ENCODE results near the gene FHIP1B. TPM values are rescaled to one million over a fixed set of nuclear protein-coding genes. Genes with fewer than 3 reads are reported as not detected.

Gene FHIP1B
- total RNA-seq, 4 donors from 2014 or later: 47.0 to 97.9 (median 60.2) TPM

GRCh38 chr11:6245536-6245935 is 11.1 kb upstream of the FHIP1B start:
- intact Hi-C loops (cut with DNase I; ENCODE audit: low total_unique reads): no loop called here
- TF ChIP-seq POLR2A (IDR thresholded peaks at IDR 0.05) (no peak), CTCF (IDR thresholded peaks at IDR 0.05) (no peak)
- 63 to 70% methylated on average over 2 of the region's 2 CpGs for WGBS, 2 donors
- DNase-seq (ENCODE audit: low spot score in 2 of 2): no peak
- H3K4me3 ChIP-seq (ENCODE audit: low read depth, poor library complexity, severe bottlenecking): no peak overlapping the region

GRCh38 chr11:6241316-6241715 is 6.9 kb upstream of the FHIP1B start:
- TF ChIP-seq CTCF (IDR thresholded peaks at IDR 0.05) (no peak), POLR2A (IDR thresholded peaks at IDR 0.05) (no peak)
- H3K4me3 ChIP-seq (ENCODE audit: low read depth, poor library complexity, severe bottlenecking): no peak overlapping the region
- intact Hi-C loops (cut with DNase I; ENCODE audit: low total_unique reads): no loop called here
- DNase-seq (ENCODE audit: low spot score in 2 of 2): no peak
- WGBS, 2 donors: 91 to 96% methylated on average over 7 of the region's 7 CpGs

- no peak for TF ChIP-seq POLR2A (IDR thresholded peaks at IDR 0.05)
- TF ChIP-seq CTCF (IDR thresholded peaks at IDR 0.05): no peak
- DNase-seq (ENCODE audit: low spot score in 2 of 2): no peak
- H3K4me3 ChIP-seq (ENCODE audit: low read depth, poor library complexity, severe bottlenecking): no peak overlapping the region
- 59 to 79% methylated on average over 1 of the region's 1 CpG for WGBS, 2 donors
- intact Hi-C loops (cut with DNase I; ENCODE audit: low total_unique reads): no loop called here
Measured at GRCh38 chr11:6240781-6241180, 6.3 kb upstream of the FHIP1B start.

GRCh38 chr11:6240139-6240538 is 5.7 kb upstream of the FHIP1B start:
- 97% methylated on average over 28 of the region's 28 CpGs for WGBS, 2 donors

GRCh38 chr11:6238902-6239301 is 4.5 kb upstream of the FHIP1B start, which contains the start of gene CNGA4:
Gene CNGA4, plus strand, starts transcription at chr11:6239089. Its CDS starts 118 bp downstream, at chr11:6239207.
- intact Hi-C loops (cut with DNase I; ENCODE audit: low total_unique reads): no loop called here
- WGBS, 2 donors: 75 to 80% methylated on average over 1 of the region's 1 CpG
- TF ChIP-seq POLR2A (IDR thresholded peaks at IDR 0.05): no peak
- TF ChIP-seq CTCF (IDR thresholded peaks at IDR 0.05): no peak
- H3K4me3 ChIP-seq (ENCODE audit: low read depth, poor library complexity, severe bottlenecking): no peak within 1 kb of the TSS
- DNase-seq (ENCODE audit: low spot score in 2 of 2): no peak

More at GRCh38 chr11:6240139-6240538, 5.7 kb upstream of the FHIP1B start:
- intact Hi-C loops (cut with DNase I; ENCODE audit: low total_unique reads): no loop called here
- DNase-seq (ENCODE audit: low spot score in 2 of 2): no peak
- no peak for TF ChIP-seq POLR2A (IDR thresholded peaks at IDR 0.05)
- no peak for TF ChIP-seq CTCF (IDR thresholded peaks at IDR 0.05)
- no peak overlapping the region for H3K4me3 ChIP-seq (ENCODE audit: low read depth, poor library complexity, severe bottlenecking)

- no peak overlapping the region for H3K4me3 ChIP-seq (ENCODE audit: low read depth, poor library complexity, severe bottlenecking)
- no peak for TF ChIP-seq CTCF (IDR thresholded peaks at IDR 0.05)
- TF ChIP-seq POLR2A (IDR thresholded peaks at IDR 0.05): no peak
- DNase-seq (ENCODE audit: low spot score in 2 of 2): no peak
- intact Hi-C loops (cut with DNase I; ENCODE audit: low total_unique reads): no loop called here
- WGBS, 2 donors: 86 to 92% methylated on average over 5 of the region's 5 CpGs
Measured at GRCh38 chr11:6237761-6238302, 3.4 kb upstream of the FHIP1B start.
